ENCODE results near the gene VAMP8. TPM values are rescaled to one million over a fixed set of nuclear protein-coding genes. Genes with fewer than 3 reads are reported as not detected.

Gene VAMP8
- total and polyA plus RNA-seq, 4 donors: 29.2 to 140 (median 79.4) TPM

DNA sequence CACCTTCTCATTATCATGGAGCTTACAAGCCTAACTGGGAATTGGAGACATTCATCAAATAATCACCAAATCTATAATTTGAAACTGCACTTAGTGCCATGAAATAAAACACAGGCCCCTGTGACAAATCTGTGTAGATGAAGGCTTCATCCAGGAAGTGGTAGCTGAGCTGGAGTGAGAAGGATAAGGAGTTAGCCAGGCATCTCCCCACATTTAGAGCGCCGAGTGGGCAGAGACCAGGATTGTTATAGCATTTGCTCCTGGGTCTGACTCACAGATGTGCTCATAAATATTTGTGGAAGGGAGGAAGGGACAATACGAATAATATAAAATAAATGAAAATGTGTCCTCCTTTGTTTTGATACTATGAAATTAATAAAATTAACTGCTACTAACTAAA lies 40.9 kb upstream of the VAMP8 start:
- H3K27ac ChIP-seq (ENCODE audit: low read depth in 1 of 2, low read length in 2 of 2): no peak overlapping the region
- peaks cover 0 to 4% (median 2%) of the 10 kb centered on the region in 4 donors for H3K36me3 ChIP-seq (ENCODE audit: control insufficient read depth in 4 of 4, insufficient read depth in 3 of 4, low read depth in 1 of 4, low read length in 3 of 4)
- TF ChIP-seq NR2F2 (IDR thresholded peaks at IDR 0.05) (no peak), EGR1 (IDR thresholded peaks at IDR 0.05; ENCODE audit: low read depth in 2 of 2) (no peak), SP1 (IDR thresholded peaks at IDR 0.05) (no peak), RAD21 (IDR thresholded peaks at IDR 0.05) (no peak), RXRA (IDR thresholded peaks at IDR 0.05) (no peak)
- TF ChIP-seq, protein P1, sequence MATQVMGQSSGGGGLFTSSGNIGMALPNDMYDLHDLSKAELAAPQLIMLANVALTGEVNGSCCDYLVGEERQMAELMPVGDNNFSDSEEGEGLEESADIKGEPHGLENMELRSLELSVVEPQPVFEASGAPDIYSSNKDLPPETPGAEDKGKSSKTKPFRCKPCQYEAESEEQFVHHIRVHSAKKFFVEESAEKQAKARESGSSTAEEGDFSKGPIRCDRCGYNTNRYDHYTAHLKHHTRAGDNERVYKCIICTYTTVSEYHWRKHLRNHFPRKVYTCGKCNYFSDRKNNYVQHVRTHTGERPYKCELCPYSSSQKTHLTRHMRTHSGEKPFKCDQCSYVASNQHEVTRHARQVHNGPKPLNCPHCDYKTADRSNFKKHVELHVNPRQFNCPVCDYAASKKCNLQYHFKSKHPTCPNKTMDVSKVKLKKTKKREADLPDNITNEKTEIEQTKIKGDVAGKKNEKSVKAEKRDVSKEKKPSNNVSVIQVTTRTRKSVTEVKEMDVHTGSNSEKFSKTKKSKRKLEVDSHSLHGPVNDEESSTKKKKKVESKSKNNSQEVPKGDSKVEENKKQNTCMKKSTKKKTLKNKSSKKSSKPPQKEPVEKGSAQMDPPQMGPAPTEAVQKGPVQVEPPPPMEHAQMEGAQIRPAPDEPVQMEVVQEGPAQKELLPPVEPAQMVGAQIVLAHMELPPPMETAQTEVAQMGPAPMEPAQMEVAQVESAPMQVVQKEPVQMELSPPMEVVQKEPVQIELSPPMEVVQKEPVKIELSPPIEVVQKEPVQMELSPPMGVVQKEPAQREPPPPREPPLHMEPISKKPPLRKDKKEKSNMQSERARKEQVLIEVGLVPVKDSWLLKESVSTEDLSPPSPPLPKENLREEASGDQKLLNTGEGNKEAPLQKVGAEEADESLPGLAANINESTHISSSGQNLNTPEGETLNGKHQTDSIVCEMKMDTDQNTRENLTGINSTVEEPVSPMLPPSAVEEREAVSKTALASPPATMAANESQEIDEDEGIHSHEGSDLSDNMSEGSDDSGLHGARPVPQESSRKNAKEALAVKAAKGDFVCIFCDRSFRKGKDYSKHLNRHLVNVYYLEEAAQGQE (IDR thresholded peaks at IDR 0.05): no peak
- WGBS: 91% methylated on average over 3 of the region's 3 CpGs
- no peak for DNase-seq (ENCODE audit: low spot score)
- H3K27me3 ChIP-seq (ENCODE audit: control insufficient read depth in 4 of 4, insufficient read depth in 4 of 4, low read length in 3 of 4): no peaks in the 10 kb centered on the region
- H3K9ac ChIP-seq (ENCODE audit: low read depth in 1 of 2, low read length in 2 of 2): no peak overlapping the region
- H3K4me3 ChIP-seq (ENCODE audit: low read depth in 1 of 3, low read length in 3 of 3): no peak overlapping the region
- H3K4me1 ChIP-seq (ENCODE audit: control insufficient read depth in 4 of 4, insufficient read depth in 4 of 4, low read length in 3 of 4): peaks cover under 1 to 29% (median 15%) of the 10 kb centered on the region in 4 donors
- no peaks in the 10 kb centered on the region for H3K9me3 ChIP-seq (ENCODE audit: control insufficient read depth in 4 of 4, low read length in 3 of 4)

DNA sequence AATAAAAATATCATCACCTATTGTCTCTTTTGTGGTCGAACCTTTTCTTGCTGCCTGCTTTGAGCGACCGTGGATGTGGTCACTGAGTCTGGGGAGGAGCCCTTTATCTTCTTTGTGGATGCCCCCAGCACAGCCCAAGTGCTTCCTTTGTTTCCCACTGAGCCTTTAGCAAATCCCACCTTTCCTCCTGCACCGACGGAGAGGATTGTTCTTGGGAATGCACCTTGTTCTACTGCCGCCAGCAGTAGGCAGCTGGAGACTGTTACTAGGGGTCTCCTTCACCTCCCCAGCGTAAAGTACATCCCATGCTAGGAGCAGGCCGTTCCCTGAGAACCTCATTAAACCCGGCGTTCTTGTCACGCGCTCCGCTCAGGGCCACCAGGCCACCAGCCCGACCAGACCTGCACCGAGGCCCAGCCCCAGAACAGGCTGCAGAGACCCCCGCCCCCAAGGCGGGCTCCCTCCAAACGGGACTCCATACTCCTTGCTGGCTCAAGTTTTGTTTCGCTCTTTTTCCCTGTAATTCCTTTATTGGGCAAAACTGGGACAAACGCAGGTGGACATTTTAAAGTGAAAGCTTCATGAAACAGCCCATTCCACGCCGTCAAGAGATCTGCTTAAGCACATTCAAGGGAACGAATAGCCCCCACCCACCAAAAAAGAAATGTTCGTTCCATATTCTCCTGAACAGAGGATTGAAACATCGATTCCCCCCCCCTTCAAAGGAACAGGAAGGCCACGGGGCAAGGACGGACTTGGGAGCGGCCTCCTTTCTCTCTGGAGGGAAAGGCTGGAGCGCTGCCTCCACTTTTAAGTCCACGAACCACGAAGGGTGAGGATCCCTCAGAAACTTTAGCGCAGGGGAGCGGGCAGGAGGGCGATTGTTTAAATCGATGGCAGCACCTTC lies 39.5 kb upstream of the VAMP8 start:
- H3K9me3 ChIP-seq (ENCODE audit: control insufficient read depth in 4 of 4, low read length in 3 of 4): no peaks in the 10 kb centered on the region
- DNase-seq (ENCODE audit: low spot score): peak; percentile 67

DNA sequence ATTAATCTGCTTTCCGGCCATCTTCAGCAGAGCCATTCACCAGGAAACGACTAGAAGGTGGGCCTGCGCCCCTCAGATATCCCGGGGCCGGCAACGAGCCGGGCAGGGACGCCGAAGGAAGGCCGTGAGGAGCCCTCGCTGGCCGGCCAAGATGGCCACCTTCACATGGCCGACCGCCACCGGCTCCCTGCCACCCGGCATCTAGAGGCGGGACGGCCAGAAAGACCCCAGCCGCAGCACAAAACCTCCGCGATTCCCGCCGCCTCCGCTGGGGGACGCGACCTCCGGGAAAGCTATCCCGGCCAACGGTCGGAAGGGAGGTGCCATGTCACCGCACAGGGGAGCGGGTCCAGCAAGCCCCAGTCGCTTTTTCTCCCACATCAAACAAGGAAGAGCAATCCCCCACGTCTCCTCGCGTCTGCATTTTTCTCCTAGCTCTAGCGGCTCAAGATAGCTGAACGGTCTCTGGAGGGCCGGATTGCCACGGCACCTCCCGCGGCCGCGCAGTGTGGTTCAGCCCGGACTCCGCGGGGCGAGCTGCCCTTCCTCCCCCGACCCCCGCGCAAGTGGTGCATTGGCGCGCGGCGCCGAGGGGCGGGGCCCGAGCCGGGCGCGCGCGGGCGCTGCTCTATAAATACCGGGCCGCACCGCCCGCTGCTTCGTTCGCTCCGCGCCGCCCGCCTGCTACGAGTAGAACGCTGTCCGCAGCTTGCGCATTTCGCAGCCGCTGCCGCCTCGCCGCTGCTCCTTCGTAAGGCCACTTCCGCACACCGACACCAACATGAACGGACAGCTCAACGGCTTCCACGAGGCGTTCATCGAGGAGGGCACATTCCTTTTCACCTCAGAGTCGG lies 38.7 kb upstream of the VAMP8 start, which contains the start of gene MAT2A:
TSS of gene MAT2A (plus strand) at position 662 of the 854 bp plus-strand sequence. CDS start at position 782, 120 bp downstream.
- Histone ChIP-seq H3K9me3 (ENCODE audit: control insufficient read depth in 4 of 4, low read length in 3 of 4) (no peaks in the 10 kb centered on the region), H3K4me1 (ENCODE audit: control insufficient read depth in 4 of 4, insufficient read depth in 4 of 4, low read length in 3 of 4) (peaks cover 1 to 36% (median 22%) of the 10 kb centered on the region in 4 donors), H3K9ac (ENCODE audit: low read depth in 1 of 2, low read length in 2 of 2) (peak within 1 kb of the TSS; percentile 96 to 99), H3K36me3 (ENCODE audit: control insufficient read depth in 4 of 4, insufficient read depth in 3 of 4, low read depth in 1 of 4, low read length in 3 of 4) (peaks cover 0 to 23% (median 21%) of the 10 kb centered on the region in 4 donors), H3K27me3 (ENCODE audit: control insufficient read depth in 4 of 4, insufficient read depth in 4 of 4, low read length in 3 of 4) (no peaks in the 10 kb centered on the region), H3K27ac (ENCODE audit: low read depth in 1 of 2, low read length in 2 of 2) (peak within 1 kb of the TSS; percentile 99 to 100), H3K4me3 (ENCODE audit: low read depth in 1 of 3, low read length in 3 of 3) (peak within 1 kb of the TSS; percentile 67 to 97 (median 94))
- under 1% methylated on average over 92 of the region's 92 CpGs for WGBS
- DNase-seq (ENCODE audit: low spot score): peak; percentile 92
- no peak for TF ChIP-seq FOXA2 (IDR thresholded peaks at IDR 0.05)
- TF ChIP-seq, protein P2, sequence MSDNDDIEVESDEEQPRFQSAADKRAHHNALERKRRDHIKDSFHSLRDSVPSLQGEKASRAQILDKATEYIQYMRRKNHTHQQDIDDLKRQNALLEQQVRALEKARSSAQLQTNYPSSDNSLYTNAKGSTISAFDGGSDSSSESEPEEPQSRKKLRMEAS (IDR thresholded peaks at IDR 0.05): peak; percentile 57
- peak; percentile 98 for TF ChIP-seq YY1 (IDR thresholded peaks at IDR 0.05)
- peak in 1 of 2 donors; percentile 41 for TF ChIP-seq RXRA (IDR thresholded peaks at IDR 0.05)
- TF ChIP-seq, protein P3, sequence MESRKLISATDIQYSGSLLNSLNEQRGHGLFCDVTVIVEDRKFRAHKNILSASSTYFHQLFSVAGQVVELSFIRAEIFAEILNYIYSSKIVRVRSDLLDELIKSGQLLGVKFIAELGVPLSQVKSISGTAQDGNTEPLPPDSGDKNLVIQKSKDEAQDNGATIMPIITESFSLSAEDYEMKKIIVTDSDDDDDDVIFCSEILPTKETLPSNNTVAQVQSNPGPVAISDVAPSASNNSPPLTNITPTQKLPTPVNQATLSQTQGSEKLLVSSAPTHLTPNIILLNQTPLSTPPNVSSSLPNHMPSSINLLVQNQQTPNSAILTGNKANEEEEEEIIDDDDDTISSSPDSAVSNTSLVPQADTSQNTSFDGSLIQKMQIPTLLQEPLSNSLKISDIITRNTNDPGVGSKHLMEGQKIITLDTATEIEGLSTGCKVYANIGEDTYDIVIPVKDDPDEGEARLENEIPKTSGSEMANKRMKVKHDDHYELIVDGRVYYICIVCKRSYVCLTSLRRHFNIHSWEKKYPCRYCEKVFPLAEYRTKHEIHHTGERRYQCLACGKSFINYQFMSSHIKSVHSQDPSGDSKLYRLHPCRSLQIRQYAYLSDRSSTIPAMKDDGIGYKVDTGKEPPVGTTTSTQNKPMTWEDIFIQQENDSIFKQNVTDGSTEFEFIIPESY (IDR thresholded peaks at IDR 0.05): no peak
- TF ChIP-seq NR2F2 (IDR thresholded peaks at IDR 0.05): peak; percentile 54
- no peak for TF ChIP-seq FOXA1 (IDR thresholded peaks at IDR 0.05)
- TF ChIP-seq JUND (IDR thresholded peaks at IDR 0.05): peak in 1 of 2 donors; percentile 18
- peak; percentile 29 for TF ChIP-seq HNF4G (IDR thresholded peaks at IDR 0.05)
- TF ChIP-seq EGR1 (IDR thresholded peaks at IDR 0.05; ENCODE audit: low read depth in 2 of 2): peak in 1 of 2 donors; percentile 13
- TF ChIP-seq, protein P4, sequence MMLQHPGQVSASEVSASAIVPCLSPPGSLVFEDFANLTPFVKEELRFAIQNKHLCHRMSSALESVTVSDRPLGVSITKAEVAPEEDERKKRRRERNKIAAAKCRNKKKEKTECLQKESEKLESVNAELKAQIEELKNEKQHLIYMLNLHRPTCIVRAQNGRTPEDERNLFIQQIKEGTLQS (IDR thresholded peaks at IDR 0.05): no peak
- peak; percentile 54 to 76 for TF ChIP-seq RAD21 (IDR thresholded peaks at IDR 0.05)
- TF ChIP-seq HNF4A (conservative IDR thresholded peaks at IDR 0.05): peak in 1 of 2 donors; percentile 43
- peak; percentile 50 for TF ChIP-seq SP1 (IDR thresholded peaks at IDR 0.05)

More for the DNA sequence above, 39.5 kb upstream of the VAMP8 start:
- Histone ChIP-seq H3K4me1 (ENCODE audit: control insufficient read depth in 4 of 4, insufficient read depth in 4 of 4, low read length in 3 of 4) (peaks cover 1 to 36% (median 22%) of the 10 kb centered on the region in 4 donors), H3K27ac (ENCODE audit: low read depth in 1 of 2, low read length in 2 of 2) (peak overlapping the region; percentile 99 to 100), H3K27me3 (ENCODE audit: control insufficient read depth in 4 of 4, insufficient read depth in 4 of 4, low read length in 3 of 4) (no peaks in the 10 kb centered on the region), H3K9ac (ENCODE audit: low read depth in 1 of 2, low read length in 2 of 2) (peak overlapping the region; percentile 96 to 99), H3K4me3 (ENCODE audit: low read depth in 1 of 3, low read length in 3 of 3) (peak overlapping the region; percentile 55 to 94 (median 67)), H3K36me3 (ENCODE audit: control insufficient read depth in 4 of 4, insufficient read depth in 3 of 4, low read depth in 1 of 4, low read length in 3 of 4) (peaks cover 0 to 17% (median 15%) of the 10 kb centered on the region in 4 donors)
- 1% methylated on average over 35 of the region's 35 CpGs for WGBS
- TF ChIP-seq RAD21 (IDR thresholded peaks at IDR 0.05) (peak in 1 of 2 donors; percentile 27), FOXA2 (IDR thresholded peaks at IDR 0.05) (no peak)
